RWPE2 (cell line): ENCODE measurements around the gene C11orf24.
"Not testable (repeated sequence)": the region's sequence is repeated elsewhere in the genome, so short reads cannot be mapped to it uniquely, and the experiment has no call there.

Source experiments
- ATAC-seq: fragments of 200-7000 bp; cut with Tn5 transposase; 3 replicates; pipeline ENCODE4 v1.9.1; 2021; ENCODE audit warnings: low read depth
- DNase-seq: peaks from one replicate; pipeline ENCODE4 v3.0.0-alpha.2; 2020; ENCODE audit warnings: low spot score
- H3K27ac ChIP-seq: fragments of 450-650 bp; 2 replicates; pipeline ENCODE4 v1.5.1; 2017; ENCODE audit warnings: mild to moderate bottlenecking; ENCODE audit not compliant: poor library complexity, severe bottlenecking
- H3K27me3 ChIP-seq: fragments of 250-450 bp; sonication (Bioruptor Pico); 2 replicates; pipeline ENCODE4 v1.5.1; 2021; ENCODE audit warnings: mild to moderate bottlenecking, moderate library complexity; ENCODE audit not compliant: insufficient read depth, poor library complexity, severe bottlenecking
- H3K36me3 ChIP-seq: fragments of 250-450 bp; sonication (Bioruptor Pico); 2 replicates; pipeline ENCODE4 v1.5.1; 2020; ENCODE audit warnings: low read depth, mild to moderate bottlenecking, moderate library complexity
- H3K4me1 ChIP-seq: fragments of 250-450 bp; sonication (Bioruptor Pico); 2 replicates; pipeline ENCODE4 v1.5.1; 2021; ENCODE audit warnings: mild to moderate bottlenecking, moderate library complexity; ENCODE audit not compliant: insufficient read depth, poor library complexity, severe bottlenecking
- H3K4me3 ChIP-seq: fragments of 250-450 bp; sonication (Bioruptor Pico); 2 replicates; pipeline ENCODE4 v1.5.1; 2021; ENCODE audit warnings: mild to moderate bottlenecking, moderate library complexity; ENCODE audit not compliant: severe bottlenecking
- H3K9me3 ChIP-seq: fragments of 250-450 bp; sonication (Bioruptor Pico); 2 replicates; pipeline ENCODE4 v1.5.1; 2021; ENCODE audit warnings: mild to moderate bottlenecking, moderate library complexity; ENCODE audit not compliant: severe bottlenecking
- TF ChIP-seq, protein P1 (sequence below): fragments of 450-650 bp; IDR thresholded peaks from one replicate; pipeline ENCODE4 v1.5.1; 2017; ENCODE audit warnings: mild to moderate bottlenecking, moderate library complexity; ENCODE audit not compliant: poor library complexity, severe bottlenecking

C11orf24 gene

DNA sequence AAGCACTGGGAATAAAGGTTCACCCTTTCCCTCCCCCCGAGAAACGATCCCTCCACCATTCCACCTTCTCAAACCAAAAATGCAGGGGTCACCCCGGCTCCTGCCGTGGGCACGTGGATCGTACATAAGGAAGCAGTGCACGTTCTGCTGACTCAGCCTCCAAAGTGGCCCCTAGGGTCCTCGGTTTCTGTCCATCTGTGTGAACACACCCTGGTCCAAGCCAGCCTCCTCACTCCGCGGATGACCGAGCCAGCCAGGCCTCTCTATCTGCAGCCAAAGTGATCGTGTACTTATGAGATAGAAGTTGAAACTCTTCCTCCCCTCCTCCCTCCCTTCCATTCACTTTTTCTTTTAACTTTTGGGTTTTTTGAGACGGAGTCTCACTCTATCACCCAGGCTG is 16.2 kb downstream of the C11orf24 start:
- Histone ChIP-seq H3K27me3 (no peaks in the 10 kb centered on the region), H3K27ac (no peak overlapping the region), H3K9me3 (no peaks in the 10 kb centered on the region), H3K4me1 (no peaks in the 10 kb centered on the region), H3K36me3 (no peaks in the 10 kb centered on the region), H3K4me3 (no peak overlapping the region)
- TF ChIP-seq, protein P1, sequence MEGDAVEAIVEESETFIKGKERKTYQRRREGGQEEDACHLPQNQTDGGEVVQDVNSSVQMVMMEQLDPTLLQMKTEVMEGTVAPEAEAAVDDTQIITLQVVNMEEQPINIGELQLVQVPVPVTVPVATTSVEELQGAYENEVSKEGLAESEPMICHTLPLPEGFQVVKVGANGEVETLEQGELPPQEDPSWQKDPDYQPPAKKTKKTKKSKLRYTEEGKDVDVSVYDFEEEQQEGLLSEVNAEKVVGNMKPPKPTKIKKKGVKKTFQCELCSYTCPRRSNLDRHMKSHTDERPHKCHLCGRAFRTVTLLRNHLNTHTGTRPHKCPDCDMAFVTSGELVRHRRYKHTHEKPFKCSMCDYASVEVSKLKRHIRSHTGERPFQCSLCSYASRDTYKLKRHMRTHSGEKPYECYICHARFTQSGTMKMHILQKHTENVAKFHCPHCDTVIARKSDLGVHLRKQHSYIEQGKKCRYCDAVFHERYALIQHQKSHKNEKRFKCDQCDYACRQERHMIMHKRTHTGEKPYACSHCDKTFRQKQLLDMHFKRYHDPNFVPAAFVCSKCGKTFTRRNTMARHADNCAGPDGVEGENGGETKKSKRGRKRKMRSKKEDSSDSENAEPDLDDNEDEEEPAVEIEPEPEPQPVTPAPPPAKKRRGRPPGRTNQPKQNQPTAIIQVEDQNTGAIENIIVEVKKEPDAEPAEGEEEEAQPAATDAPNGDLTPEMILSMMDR = no peak
- ATAC-seq (no peak), DNase-seq (no peak)

DNA sequence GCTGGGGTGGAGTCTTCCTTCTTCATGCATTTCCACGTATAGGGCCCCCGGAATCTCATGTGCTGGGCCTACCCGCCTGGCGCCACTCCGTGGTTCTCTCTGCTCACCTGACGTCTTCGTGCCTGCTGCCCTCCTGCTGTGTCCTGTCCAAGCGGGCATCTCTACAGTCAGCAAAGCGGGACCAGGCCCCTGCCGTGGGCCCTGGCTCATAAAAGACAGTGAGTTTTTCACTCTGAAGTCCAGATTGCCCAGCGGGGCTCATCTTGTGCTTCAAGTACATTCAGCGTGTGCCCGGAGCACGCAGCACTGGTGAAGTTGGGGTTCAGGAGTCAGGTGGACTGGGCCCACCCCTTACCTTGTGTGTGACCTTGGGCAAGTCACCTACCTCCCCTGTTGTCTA is 17.4 kb downstream of the C11orf24 start:
- no peaks in the 10 kb centered on the region for H3K27me3 ChIP-seq
- H3K9me3 ChIP-seq = no peaks in the 10 kb centered on the region
- TF ChIP-seq, protein P1 = no peak
- DNase-seq (no peak), ATAC-seq (no peak)
- H3K27ac ChIP-seq = no peak overlapping the region
- H3K36me3 ChIP-seq = no peaks in the 10 kb centered on the region
- H3K4me3 ChIP-seq = no peak overlapping the region
- no peaks in the 10 kb centered on the region for H3K4me1 ChIP-seq

DNA sequence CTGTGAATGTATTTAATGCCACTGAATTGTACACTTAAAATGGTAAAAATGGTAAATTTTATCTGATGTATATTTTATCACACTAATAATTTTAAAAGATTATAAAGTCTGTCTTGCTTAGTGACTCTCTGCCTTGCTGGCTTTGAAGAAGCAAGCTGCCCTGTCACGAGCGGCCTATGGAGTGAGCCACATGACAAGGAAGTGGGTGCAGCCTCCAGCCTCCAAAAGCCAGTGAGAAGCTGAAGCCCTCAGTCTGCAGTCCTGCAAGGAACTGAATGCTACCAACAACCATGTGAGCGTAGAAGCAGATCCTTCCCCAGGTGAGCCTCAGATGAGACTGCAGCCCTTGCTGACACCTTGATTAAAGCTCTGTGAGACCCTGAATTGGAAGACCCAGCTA is 20.0 kb downstream of the C11orf24 start:
- Histone ChIP-seq H3K4me1 (no peaks in the 10 kb centered on the region), H3K4me3 (no peak overlapping the region), H3K27me3 (no peaks in the 10 kb centered on the region), H3K36me3 (no peaks in the 10 kb centered on the region), H3K9me3 (no peaks in the 10 kb centered on the region), H3K27ac (no peak overlapping the region)
- DNase-seq (no peak), ATAC-seq (no peak)
- TF ChIP-seq, protein P1 = no peak

DNA sequence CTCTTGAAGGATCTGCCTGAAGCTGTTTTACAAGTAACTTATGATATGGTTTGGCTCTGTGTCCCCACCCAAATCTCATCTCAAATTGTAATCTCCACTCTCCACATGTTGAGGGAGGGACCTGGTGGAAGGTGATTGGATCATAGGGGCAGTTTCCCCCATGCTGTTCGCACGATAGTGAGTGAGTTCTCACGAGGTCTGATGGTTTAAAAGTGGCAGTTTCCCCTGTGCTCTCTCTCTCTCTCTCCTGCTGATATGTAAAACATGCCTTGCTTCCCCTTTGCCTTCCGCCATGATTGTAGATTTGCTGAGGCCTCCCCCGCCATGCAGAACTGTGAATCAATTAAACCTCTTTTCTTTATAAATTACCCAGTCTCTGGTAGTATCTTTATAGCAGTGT is 26.9 kb downstream of the C11orf24 start:
- not testable (repeated sequence) for ATAC-seq, H3K4me3 ChIP-seq, H3K36me3 ChIP-seq, H3K27me3 ChIP-seq, DNase-seq, H3K9me3 ChIP-seq, H3K27ac ChIP-seq, H3K4me1 ChIP-seq

DNA sequence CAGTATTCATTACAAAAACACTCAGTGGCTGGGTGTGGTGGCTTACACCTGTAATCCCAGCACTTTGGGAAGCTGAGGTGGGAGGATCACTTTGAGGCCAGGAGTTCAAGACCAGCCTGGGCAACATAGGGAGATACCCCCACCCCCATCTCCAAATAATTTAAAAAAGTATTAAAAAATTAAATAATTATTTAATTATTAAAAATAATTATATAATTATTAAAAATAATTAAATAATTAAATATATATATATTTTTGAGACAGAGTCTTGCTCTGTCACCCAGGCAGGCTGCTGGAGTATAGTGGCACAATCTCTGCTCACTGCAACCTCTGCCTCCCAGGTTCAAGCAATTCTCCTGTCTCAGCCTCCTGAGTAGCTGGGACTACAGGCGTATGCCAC is 27.9 kb downstream of the C11orf24 start:
- H3K36me3 ChIP-seq, DNase-seq, H3K27ac ChIP-seq, H3K4me1 ChIP-seq, H3K9me3 ChIP-seq, H3K27me3 ChIP-seq, ATAC-seq, H3K4me3 ChIP-seq: not testable (repeated sequence)

DNA sequence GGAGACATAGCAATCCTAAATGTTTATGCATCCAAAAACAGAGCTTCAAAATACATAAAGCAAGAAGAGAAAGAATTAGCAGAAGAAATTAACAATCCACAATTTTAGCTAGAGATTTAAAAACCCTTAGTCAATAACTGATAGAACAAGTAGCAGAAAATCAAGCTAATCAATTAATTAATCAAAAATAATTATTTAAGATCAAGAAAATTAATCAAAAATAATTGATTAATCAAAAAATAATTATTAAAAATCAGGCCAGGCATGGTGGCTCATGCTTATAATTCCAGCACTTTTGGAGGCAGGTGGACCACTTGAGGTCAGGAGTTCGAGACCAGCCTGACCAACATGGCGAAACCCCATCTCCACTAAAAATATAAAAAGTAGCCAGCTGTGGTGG is 29.2 kb downstream of the C11orf24 start:
- no peak overlapping the region for H3K4me3 ChIP-seq
- ATAC-seq (no peak), DNase-seq (no peak)
- TF ChIP-seq, protein P1 = no peak
- H3K9me3 ChIP-seq = peaks cover 3% of the 10 kb centered on the region
- H3K36me3 ChIP-seq = no peaks in the 10 kb centered on the region
- no peak overlapping the region for H3K27ac ChIP-seq
- H3K27me3 ChIP-seq = no peaks in the 10 kb centered on the region
- no peaks in the 10 kb centered on the region for H3K4me1 ChIP-seq
